GM10248 (cell line): ENCODE results near the gene NRG2.

Experiments
- CTCF ChIA-PET: fragments of 300-600 bp; sonication (Branson Sonifier 250); formaldehyde crosslinking; extraction: SDS; loops from one replicate; lab custom pipeline; 2021; ENCODE audit warnings: antibody characterized with exemption; lab: Yijun Ruan, JAX
- POLR2A ChIA-PET: fragments of 350-650 bp; sonication (Branson Sonifier 250); formaldehyde crosslinking; extraction: SDS; loops from one replicate; lab custom pipeline; 2020; ENCODE audit warnings: antibody characterized with exemption; lab: Yijun Ruan, JAX
- DNase-seq: peaks from one replicate; pipeline ENCODE4 v3.0.0; 2012; ENCODE audit errors: extremely low spot score
- TF ChIP-seq, protein P1 (sequence below): IDR thresholded peaks from 2 replicates; pipeline ENCODE4 v1.5.1; 2012; ENCODE audit warnings: mild to moderate bottlenecking, low read depth; ENCODE audit errors: extremely low read depth, missing control alignments, control extremely low read depth

The NRG2 gene

DNA sequence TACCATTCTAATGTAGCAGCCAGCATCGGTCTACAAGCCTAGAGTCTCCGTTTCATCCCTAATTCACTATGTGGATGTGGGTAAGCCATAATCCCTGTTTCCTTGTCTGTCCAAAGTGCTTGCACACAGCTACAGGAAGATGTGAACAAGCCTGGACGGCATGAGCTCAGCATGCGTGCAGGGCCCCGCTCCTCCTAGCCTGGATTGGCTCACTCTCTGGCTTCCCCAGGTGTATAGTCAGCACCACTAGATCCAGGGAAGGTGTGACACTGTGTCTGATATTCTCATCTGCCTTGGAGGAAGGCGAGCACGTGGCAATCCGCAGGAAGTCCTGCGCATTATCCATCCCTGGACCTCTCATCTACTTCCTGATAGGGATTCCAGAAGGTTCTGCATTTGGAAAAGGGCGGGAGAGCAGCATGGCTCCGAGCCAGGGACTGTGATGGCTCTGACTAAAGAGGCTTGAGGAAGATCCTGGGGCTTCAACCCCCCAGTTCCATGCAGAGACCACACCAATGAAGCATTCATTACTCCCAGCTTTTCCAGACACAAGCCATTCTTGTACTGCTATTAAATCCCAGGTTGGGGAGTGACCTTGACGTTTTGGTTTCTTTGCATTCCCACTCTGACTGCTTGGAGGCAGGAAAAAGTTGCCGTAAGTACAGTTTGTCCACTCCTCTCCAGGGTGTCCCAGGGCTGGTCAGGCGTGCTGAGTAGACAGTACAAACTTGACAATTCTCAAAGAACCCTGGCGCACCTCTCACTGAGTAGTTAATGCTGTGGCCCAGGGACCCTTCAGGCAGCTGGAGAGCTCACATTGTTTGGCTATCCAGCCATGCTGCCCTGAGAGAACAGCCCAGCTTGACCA, 181.8 kb downstream of the NRG2 start:
- no peak for DNase-seq
- TF ChIP-seq, protein P1, sequence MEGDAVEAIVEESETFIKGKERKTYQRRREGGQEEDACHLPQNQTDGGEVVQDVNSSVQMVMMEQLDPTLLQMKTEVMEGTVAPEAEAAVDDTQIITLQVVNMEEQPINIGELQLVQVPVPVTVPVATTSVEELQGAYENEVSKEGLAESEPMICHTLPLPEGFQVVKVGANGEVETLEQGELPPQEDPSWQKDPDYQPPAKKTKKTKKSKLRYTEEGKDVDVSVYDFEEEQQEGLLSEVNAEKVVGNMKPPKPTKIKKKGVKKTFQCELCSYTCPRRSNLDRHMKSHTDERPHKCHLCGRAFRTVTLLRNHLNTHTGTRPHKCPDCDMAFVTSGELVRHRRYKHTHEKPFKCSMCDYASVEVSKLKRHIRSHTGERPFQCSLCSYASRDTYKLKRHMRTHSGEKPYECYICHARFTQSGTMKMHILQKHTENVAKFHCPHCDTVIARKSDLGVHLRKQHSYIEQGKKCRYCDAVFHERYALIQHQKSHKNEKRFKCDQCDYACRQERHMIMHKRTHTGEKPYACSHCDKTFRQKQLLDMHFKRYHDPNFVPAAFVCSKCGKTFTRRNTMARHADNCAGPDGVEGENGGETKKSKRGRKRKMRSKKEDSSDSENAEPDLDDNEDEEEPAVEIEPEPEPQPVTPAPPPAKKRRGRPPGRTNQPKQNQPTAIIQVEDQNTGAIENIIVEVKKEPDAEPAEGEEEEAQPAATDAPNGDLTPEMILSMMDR, result no peak
- CTCF ChIA-PET, result interaction anchor here (0.8 to 4.3 kb wide), 15 partner anchors 9 to 110 kb away, joined by 3 to 45 read pairs (median 7); no protein-coding TSS in a partner anchor
- POLR2A ChIA-PET, result no interaction called here

DNA sequence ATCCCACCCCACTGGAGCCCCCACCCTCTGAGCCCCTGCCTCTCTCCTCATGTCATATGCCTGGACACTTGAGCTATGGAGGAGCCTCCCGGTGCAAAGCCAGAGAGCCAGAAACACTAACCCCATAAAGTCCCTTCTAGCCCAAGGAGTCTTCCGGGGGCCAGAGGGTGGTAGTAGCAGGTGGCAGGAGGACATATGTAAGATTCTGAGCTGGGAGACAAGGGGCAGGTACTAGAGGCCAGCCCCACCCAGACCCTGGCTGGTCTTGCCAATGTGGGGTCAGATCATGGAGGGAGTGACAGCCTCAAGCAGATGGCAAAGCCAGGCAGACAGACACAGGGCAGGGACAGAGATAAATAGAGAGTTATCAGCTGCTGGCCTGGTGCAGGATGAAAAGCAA, 184.1 kb downstream of the NRG2 start:
- CTCF ChIA-PET, result interaction anchor here (0.9 to 2.8 kb wide), 5 partner anchors 9 to 110 kb away, joined by 3 to 15 read pairs (median 3); no protein-coding TSS in a partner anchor

DNA sequence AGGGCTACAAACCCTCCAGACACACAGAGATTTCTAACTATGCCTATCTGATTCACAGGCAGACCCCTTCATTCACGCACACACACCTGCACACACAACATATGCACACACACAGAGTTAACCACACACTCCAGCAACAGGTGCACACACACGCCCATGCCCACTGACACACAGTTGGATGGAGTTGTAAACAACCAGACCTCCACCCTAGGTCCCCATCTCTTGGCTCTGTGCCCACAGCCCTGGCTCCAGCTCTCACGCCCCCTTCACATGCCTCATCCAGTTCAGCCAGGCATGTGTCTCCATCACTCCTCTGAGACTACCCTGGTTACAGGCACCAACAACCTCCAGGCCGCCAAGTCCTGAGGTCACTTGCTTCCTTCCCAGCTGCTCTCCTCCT, 186.4 kb downstream of the NRG2 start:
- no peak for DNase-seq
- ChIA-PET POLR2A (no interaction called here), CTCF (interaction anchor here (1.2 to 3.0 kb wide), 5 partner anchors 13 to 112 kb away, joined by 3 to 25 read pairs (median 9); no protein-coding TSS in a partner anchor)
- TF ChIP-seq, protein P1, result no peak

More for the DNA sequence above, 184.1 kb downstream of the NRG2 start:
- POLR2A ChIA-PET, result interaction anchor here (0.6 kb wide), 1 partner anchor 184 kb away, joined by 3 read pairs; no protein-coding TSS in a partner anchor
- DNase-seq, result no peak
- TF ChIP-seq, protein P1, result no peak

DNA sequence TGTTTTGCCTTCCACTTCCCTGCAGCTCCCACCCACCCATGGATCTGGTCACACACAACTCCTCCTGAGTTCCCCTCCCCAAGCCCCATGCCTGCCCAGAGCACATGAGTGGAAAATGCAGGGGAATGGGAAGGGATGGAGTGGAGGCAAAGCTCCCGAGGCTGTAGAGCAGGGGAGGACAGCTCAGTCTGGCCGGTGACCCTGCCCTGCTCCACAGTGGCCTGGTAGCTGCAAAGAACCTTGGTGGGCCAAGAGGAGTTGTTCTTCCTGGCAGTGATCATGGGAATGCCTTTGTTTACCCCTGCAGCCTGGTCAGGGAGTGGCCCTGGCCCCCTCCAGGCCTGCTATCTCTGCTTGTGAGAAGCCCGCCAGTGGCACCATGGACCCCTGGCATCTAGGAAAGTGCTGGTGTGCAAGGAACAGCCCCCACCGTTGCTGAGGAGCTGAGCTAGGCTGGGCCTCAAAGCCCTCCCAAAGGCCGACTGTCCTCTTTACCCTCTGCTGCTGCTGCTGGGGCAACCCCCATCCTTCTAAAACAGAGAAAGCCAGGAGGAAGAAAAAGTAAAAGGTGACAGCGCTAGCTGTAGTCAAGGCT, 187.1 kb downstream of the NRG2 start:
- ChIA-PET POLR2A (no interaction called here), CTCF (interaction anchor here (0.7 to 3.0 kb wide), 8 partner anchors 10 to 113 kb away, joined by 3 to 25 read pairs (median 6); no protein-coding TSS in a partner anchor)
- no peak for DNase-seq
- TF ChIP-seq, protein P1, result no peak

DNA sequence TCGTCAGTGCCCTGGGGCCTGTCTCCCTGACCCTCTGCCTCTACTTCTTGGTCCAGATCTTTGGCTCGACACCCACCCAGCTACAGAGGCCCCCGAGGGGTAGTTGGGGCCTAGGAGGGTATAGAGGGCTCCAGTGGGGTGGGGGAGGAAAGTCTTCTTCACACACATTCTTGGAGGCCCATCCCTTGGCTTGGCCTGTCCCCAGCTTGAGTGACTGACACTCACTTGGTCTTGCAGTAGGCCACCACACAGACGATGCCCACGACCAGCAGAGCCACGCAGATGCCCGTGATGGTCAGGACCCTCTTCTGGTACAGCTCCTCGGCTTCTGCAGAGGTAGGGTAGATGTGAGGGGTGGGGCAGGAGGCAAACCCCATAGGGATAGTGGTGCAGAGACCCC, 187.6 kb downstream of the NRG2 start:
- CTCF ChIA-PET, result interaction anchor here (0.7 to 3.0 kb wide), 11 partner anchors 8 to 222 kb away, joined by 3 to 25 read pairs (median 4); no protein-coding TSS in a partner anchor
- TF ChIP-seq, protein P1, result no peak
- DNase-seq, result no peak
- POLR2A ChIA-PET, result no interaction called here

DNA sequence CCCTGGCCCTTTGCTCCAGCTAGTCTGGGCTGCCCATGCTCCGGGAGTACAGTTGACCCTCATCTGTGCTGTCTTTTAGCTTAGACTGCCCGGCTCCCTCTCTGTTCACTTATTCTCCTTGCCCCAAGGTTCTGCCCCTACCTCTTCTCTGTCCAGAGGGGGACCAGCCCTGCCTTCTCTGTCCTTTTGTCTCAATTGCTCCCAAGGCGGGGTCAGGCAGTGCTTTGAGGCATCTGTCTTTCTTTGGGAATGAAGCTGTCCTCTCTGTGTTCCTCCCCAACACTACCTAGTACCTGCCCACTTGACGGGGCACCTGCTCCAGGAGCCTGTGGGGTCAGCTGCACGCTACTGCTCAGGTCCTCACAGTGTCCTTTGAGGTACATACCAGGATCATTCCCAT, 188.1 kb downstream of the NRG2 start:
- no peak for DNase-seq
- TF ChIP-seq, protein P1, result no peak
- CTCF ChIA-PET, result interaction anchor here (0.6 to 3.0 kb wide), 11 partner anchors 8 to 221 kb away, joined by 3 to 25 read pairs (median 4); no protein-coding TSS in a partner anchor
- POLR2A ChIA-PET, result no interaction called here
